PC-3 (cell line): ENCODE measurements around the gene HIBCH. TPM values are rescaled to one million over a fixed set of nuclear protein-coding genes. Genes with fewer than 3 reads are reported as not detected.

Experiments
- ATAC-seq: fragments of 200-7000 bp; cut with Tn5 transposase; 2 replicates; pipeline ENCODE4 v1.9.1; 2020; ENCODE audit warnings: mild to moderate bottlenecking, moderate library complexity
- BruUV-seq: library from RNA; stranded (reverse); fragments of 400-500 nt; replicated peaks from 2 replicates; lab custom pipeline; 2021; lab: Mats Ljungman, UMichigan
- CTCF ChIA-PET: fragments of 300-600 bp; sonication (Branson Sonifier 250); formaldehyde crosslinking; loops from one replicate; lab custom pipeline; 2022; ENCODE audit warnings: antibody characterized with exemption; lab: Charles Lee
- POLR2A ChIA-PET: fragments of 300-600 bp; sonication (Branson Sonifier 250); formaldehyde crosslinking; loops from one replicate; lab custom pipeline; 2022; ENCODE audit warnings: antibody characterized with exemption; ENCODE audit not compliant: unreplicated experiment; lab: Charles Lee
- DNase-seq: peaks from one replicate; pipeline ENCODE4 v3.0.0-alpha.2; 2015
- H2AFZ ChIP-seq: fragments of 300-600 bp; sonication (generic); 2 replicates; pipeline ENCODE4 v1.6.0; 2016; ENCODE audit warnings: antibody characterized with exemption, low read length
- H3F3A ChIP-seq: fragments of 300-600 bp; sonication (generic); one replicate; pipeline ENCODE4 v1.6.0; 2017; ENCODE audit warnings: antibody characterized with exemption, low read length, control low read depth, mild to moderate bottlenecking; ENCODE audit not compliant: unreplicated experiment
- H3K27ac ChIP-seq: fragments of 300-600 bp; sonication (generic); 2 replicates; pipeline ENCODE4 v1.5.1; 2016; ENCODE audit warnings: mild to moderate bottlenecking, low read length
- H3K27me3 ChIP-seq: fragments of 300-600 bp; sonication (generic); 2 replicates; pipeline ENCODE4 v1.6.1; 2016; ENCODE audit warnings: low read length, mixed read lengths
- H3K36me3 ChIP-seq: fragments of 300-600 bp; sonication (generic); 2 replicates; pipeline ENCODE4 v1.6.1; 2016; ENCODE audit warnings: low read depth, mixed run types, low read length, mixed read lengths
- H3K4me1 ChIP-seq: fragments of 300-600 bp; sonication (generic); 2 replicates; pipeline ENCODE4 v1.5.1; 2016; ENCODE audit warnings: low read length; ENCODE audit not compliant: insufficient read depth
- H3K4me2 ChIP-seq: fragments of 300-600 bp; sonication (generic); 2 replicates; pipeline ENCODE4 v1.6.0; 2016; ENCODE audit warnings: low read length
- H3K4me3 ChIP-seq: fragments of 300-600 bp; sonication (generic); 2 replicates; pipeline ENCODE4 v1.5.1; 2016; ENCODE audit warnings: mild to moderate bottlenecking, low read length, mixed read lengths
- H3K79me2 ChIP-seq: fragments of 300-600 bp; sonication (generic); 2 replicates; pipeline ENCODE4 v1.6.1; 2017; ENCODE audit warnings: low read length, mixed read lengths
- H3K9ac ChIP-seq: fragments of 300-600 bp; sonication (generic); 2 replicates; pipeline ENCODE4 v1.6.0; 2016; ENCODE audit warnings: mild to moderate bottlenecking, low read length
- H3K9me2 ChIP-seq: fragments of 300-600 bp; sonication (generic); replicated peaks from 2 replicates; pipeline ENCODE4 v1.6.1; 2016; ENCODE audit warnings: mixed run types, low read length, mixed read lengths
- H3K9me3 ChIP-seq: fragments of 300-600 bp; sonication (generic); 2 replicates; pipeline ENCODE4 v1.6.1; 2016; ENCODE audit warnings: low read length, mixed read lengths
- H4K20me1 ChIP-seq: fragments of 300-600 bp; sonication (generic); 2 replicates; pipeline ENCODE4 v1.6.1; 2016; ENCODE audit warnings: low read length, mixed read lengths
- CTCF ChIP-seq: fragments of 300-600 bp; sonication (generic); conservative IDR thresholded peaks from 2 replicates; pipeline ENCODE4 v1.5.1; 2017; ENCODE audit warnings: antibody characterized with exemption, low read depth, mild to moderate bottlenecking, low read length
- EZH2 ChIP-seq: fragments of 300-600 bp; sonication (generic); IDR thresholded peaks from one replicate; pipeline ENCODE4 v1.6.1; 2017; ENCODE audit warnings: antibody characterized with exemption, mild to moderate bottlenecking, low read length; ENCODE audit not compliant: unreplicated experiment
- EZH2phosphoT487 ChIP-seq: fragments of 300-600 bp; sonication (generic); IDR thresholded peaks from 2 replicates; pipeline ENCODE4 v1.6.1; 2018; ENCODE audit warnings: mild to moderate bottlenecking, antibody characterized with exemption, low read length, borderline replicate concordance
- intact Hi-C: fragments of 100-400 bp; cut with micrococcal nuclease; formaldehyde crosslinking; loops from 2 replicates; pipeline ENCODE4 v1.9.0; 2023
- total RNA-seq: library from RNA; depleted of rRNA; stranded (reverse); fragments of >200 nt; gene quantifications from 2 replicates; pipeline ENCODE4 v1.2.3, GENCODE V29; 2014

The HIBCH gene
- total RNA-seq, 1 experiment from 2014 or later = 12.0 TPM

- TF ChIP-seq EZH2 = no peak
- TF ChIP-seq EZH2phosphoT487 = no peak
- TF ChIP-seq CTCF = no peak
- H3K4me3 ChIP-seq = no peak overlapping the region
- ATAC-seq (no peak), DNase-seq (no peak)
- ChIA-PET CTCF (no interaction called here), POLR2A (no interaction called here)
- no peaks in the 10 kb centered on the region for H3F3A ChIP-seq
- intact Hi-C loops = no loop called here
- no peak overlapping the region for H2AFZ ChIP-seq
- H4K20me1 ChIP-seq = no peaks in the 10 kb centered on the region
- H3K36me3 ChIP-seq = no peaks in the 10 kb centered on the region
- H3K9ac ChIP-seq = no peak overlapping the region
- no peak overlapping the region for H3K4me2 ChIP-seq
- no peaks in the 10 kb centered on the region for H3K4me1 ChIP-seq
- H3K27me3 ChIP-seq = no peaks in the 10 kb centered on the region
- no peaks in the 10 kb centered on the region for H3K79me2 ChIP-seq
- H3K9me3 ChIP-seq = no peaks in the 10 kb centered on the region
- H3K9me2 ChIP-seq = no peaks in the 10 kb centered on the region
- H3K27ac ChIP-seq = no peak overlapping the region
- BruUV-seq = no TSS peak
These were observed 131.3 kb downstream of the HIBCH start for GRCh38 chr2:190188289-190188688.

GRCh38 chr2:190186238-190186637 lies 133.4 kb downstream of the HIBCH start:
- Histone ChIP-seq H3K4me3 (no peak overlapping the region), H3K9me3 (no peaks in the 10 kb centered on the region), H3K4me1 (no peaks in the 10 kb centered on the region), H3F3A (no peaks in the 10 kb centered on the region), H2AFZ (no peak overlapping the region), H3K27me3 (no peaks in the 10 kb centered on the region), H3K79me2 (no peaks in the 10 kb centered on the region), H3K4me2 (no peak overlapping the region), H3K36me3 (no peaks in the 10 kb centered on the region), H4K20me1 (no peaks in the 10 kb centered on the region), H3K9ac (no peak overlapping the region), H3K27ac (no peak overlapping the region), H3K9me2 (no peaks in the 10 kb centered on the region)
- intact Hi-C loops = no loop called here
- CTCF ChIA-PET = interaction anchor here (0.6 kb wide), 1 partner anchor 13 kb away, joined by 12 read pairs; no protein-coding TSS in a partner anchor
- BruUV-seq = no TSS peak
- POLR2A ChIA-PET = no interaction called here
- ATAC-seq (no peak), DNase-seq (no peak)
- TF ChIP-seq EZH2 = no peak
- no peak for TF ChIP-seq EZH2phosphoT487
- TF ChIP-seq CTCF = no peak

GRCh38 chr2:190185380-190185779 lies 134.2 kb downstream of the HIBCH start:
- no peaks in the 10 kb centered on the region for H4K20me1 ChIP-seq
- no peaks in the 10 kb centered on the region for H3K4me1 ChIP-seq
- no peak overlapping the region for H3K4me2 ChIP-seq
- no peak for TF ChIP-seq CTCF
- TF ChIP-seq EZH2 = no peak
- no peaks in the 10 kb centered on the region for H3K9me3 ChIP-seq
- no peak overlapping the region for H3K4me3 ChIP-seq
- intact Hi-C loops = no loop called here
- no peaks in the 10 kb centered on the region for H3K9me2 ChIP-seq
- no peaks in the 10 kb centered on the region for H3K36me3 ChIP-seq
- DNase-seq (no peak), ATAC-seq (no peak)
- H2AFZ ChIP-seq = no peak overlapping the region
- H3K27ac ChIP-seq = no peak overlapping the region
- BruUV-seq = no TSS peak
- H3K27me3 ChIP-seq = no peaks in the 10 kb centered on the region
- ChIA-PET CTCF (no interaction called here), POLR2A (no interaction called here)
- H3K79me2 ChIP-seq = no peaks in the 10 kb centered on the region
- no peak overlapping the region for H3K9ac ChIP-seq
- no peaks in the 10 kb centered on the region for H3F3A ChIP-seq
